Bronchial epithelial cell (primary cell): ENCODE results near the gene ADAMTS1. TPM values are rescaled to one million over a fixed set of nuclear protein-coding genes. Genes with fewer than 3 reads are reported as not detected.
"Not testable (repeated sequence)": the region's sequence is repeated elsewhere in the genome, so short reads cannot be mapped to it uniquely, and the experiment has no call there.

Source experiments
- DNase-seq: peaks from one replicate; pipeline ENCODE4 v3.0.0-alpha.2; 2010; ENCODE audit warnings: low read depth
- FAIRE-seq: peaks from 2 replicates; lab custom pipeline; 2011; peaks lifted over from hg19 to GRCh38; lab: Jason Lieb, UNC
- H3K27me3 ChIP-seq: 2 replicates; pipeline ENCODE4 v1.5.1; 2011; ENCODE audit warnings: low read length; ENCODE audit not compliant: control insufficient read depth, insufficient read depth
- H3K36me3 ChIP-seq: 2 replicates; pipeline ENCODE4 v1.5.1; 2011; ENCODE audit warnings: low read length; ENCODE audit not compliant: control insufficient read depth, insufficient read depth
- H3K4me3 ChIP-seq: 2 replicates; pipeline ENCODE4 v1.5.1; 2011; ENCODE audit warnings: mild to moderate bottlenecking, low read depth, low read length, control low read depth
- CTCF ChIP-seq: IDR thresholded peaks from 2 replicates; pipeline ENCODE4 v1.5.1; 2011; ENCODE audit warnings: mild to moderate bottlenecking, moderate library complexity, low read length, control low read depth, inconsistent platforms; ENCODE audit not compliant: insufficient read depth, severe bottlenecking
- total RNA-seq: library from RNA; depleted of rRNA; stranded (reverse); fragments of >200 nt; gene quantifications from 2 replicates; pipeline ENCODE4 v1.2.1, GENCODE V29; 2014

Gene ADAMTS1
- total RNA-seq, 1 donor from 2014 or later, result 124 TPM

DNA sequence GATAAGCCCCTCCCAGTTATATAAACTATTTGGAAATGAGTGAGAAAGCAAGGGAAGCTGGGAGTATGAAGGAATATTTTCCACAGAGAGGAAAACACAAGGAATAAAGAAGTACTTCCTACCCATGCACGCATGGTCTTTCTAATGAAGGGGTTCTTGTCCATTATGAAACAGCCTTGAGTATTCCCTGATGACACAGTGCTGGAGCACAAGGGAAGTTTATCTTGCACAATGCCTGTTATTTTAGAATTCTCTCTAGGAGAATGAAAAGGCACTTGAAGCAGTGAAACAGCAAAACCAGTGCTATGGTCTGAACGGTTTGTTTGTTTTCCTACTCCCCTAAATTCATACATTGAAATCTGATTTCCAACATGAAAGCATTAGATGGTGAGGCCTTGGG is 38.6 kb upstream of the ADAMTS1 start:
- Histone ChIP-seq H3K36me3 (no peaks in the 10 kb centered on the region), H3K4me3 (no peak overlapping the region), H3K27me3 (no peaks in the 10 kb centered on the region)
- TF ChIP-seq CTCF, result no peak
- DNase-seq, result no peak
- no peak for FAIRE-seq

- H3K4me3 ChIP-seq, result no peak overlapping the region
- DNase-seq (peak; percentile 23), FAIRE-seq (no peak)
- H3K36me3 ChIP-seq, result no peaks in the 10 kb centered on the region
- TF ChIP-seq CTCF, result no peak
- H3K27me3 ChIP-seq, result no peaks in the 10 kb centered on the region
Observed at GRCh38 chr21:26881504-26882228, 36.5 kb upstream of the ADAMTS1 start.

- Histone ChIP-seq H3K36me3 (no peaks in the 10 kb centered on the region), H3K27me3 (no peaks in the 10 kb centered on the region), H3K4me3 (no peak overlapping the region)
- DNase-seq (no peak), FAIRE-seq (no peak)
- no peak for TF ChIP-seq CTCF
Observed at GRCh38 chr21:26877018-26877417, 31.8 kb upstream of the ADAMTS1 start.

DNA sequence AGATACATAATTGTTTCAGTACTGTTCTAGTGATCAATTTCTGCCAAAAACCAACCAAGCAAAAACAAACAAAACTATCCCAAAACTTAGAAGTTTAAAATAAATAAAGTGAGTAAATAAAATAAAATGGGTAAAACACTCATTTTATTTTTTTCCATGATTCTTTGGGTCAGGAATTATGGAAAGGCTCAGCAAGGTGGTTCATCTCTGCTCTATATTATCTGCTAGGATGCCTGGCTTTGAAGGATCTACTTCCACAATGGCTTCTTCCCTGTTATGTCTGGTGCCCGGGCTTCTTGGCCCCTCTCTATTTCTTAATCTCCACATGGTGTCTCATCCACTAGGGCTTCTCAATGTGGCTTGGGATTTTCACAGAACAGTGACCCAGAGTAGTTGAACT is 29.1 kb upstream of the ADAMTS1 start:
- FAIRE-seq, result no peak
- Histone ChIP-seq H3K27me3 (no peaks in the 10 kb centered on the region), H3K36me3 (no peaks in the 10 kb centered on the region), H3K4me3 (no peak overlapping the region)
- no peak for DNase-seq
- TF ChIP-seq CTCF, result no peak

GRCh38 chr21:26865857-26866256 is 20.6 kb upstream of the ADAMTS1 start:
- FAIRE-seq (no peak), DNase-seq (no peak)
- H3K36me3 ChIP-seq, result no peaks in the 10 kb centered on the region
- no peak for TF ChIP-seq CTCF
- H3K4me3 ChIP-seq, result no peak overlapping the region
- H3K27me3 ChIP-seq, result no peaks in the 10 kb centered on the region

DNA sequence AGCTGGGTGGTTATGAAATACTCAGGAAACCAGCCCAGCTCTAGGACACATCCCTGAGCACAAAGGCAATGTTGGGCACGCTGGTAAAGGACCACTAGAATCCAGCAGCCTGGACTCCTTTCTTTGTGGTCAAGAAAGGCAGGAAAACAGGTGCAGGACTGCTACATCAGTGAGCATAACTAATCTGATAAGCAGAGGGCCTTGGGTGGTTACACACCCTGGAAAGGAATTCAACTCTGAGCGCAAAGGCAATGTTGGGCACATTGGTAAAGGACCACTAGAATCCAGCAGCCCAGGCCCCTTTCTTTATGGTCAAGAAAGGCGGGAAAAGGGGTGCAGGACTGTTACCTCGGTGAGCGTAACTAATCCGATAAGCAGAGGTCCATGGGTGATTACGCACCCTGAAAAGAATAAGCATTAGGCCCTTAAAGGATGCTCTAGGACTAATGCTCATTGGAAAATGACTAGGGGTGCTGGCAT is 11.7 kb upstream of the ADAMTS1 start:
- not testable (repeated sequence) for H3K27me3 ChIP-seq, H3K36me3 ChIP-seq, H3K4me3 ChIP-seq, FAIRE-seq, DNase-seq

- H3K36me3 ChIP-seq, FAIRE-seq, DNase-seq, H3K27me3 ChIP-seq, H3K4me3 ChIP-seq: not testable (repeated sequence)
Observed at GRCh38 chr21:26854695-26855094, 9.5 kb upstream of the ADAMTS1 start.
